T-helper 2 cell treated with Interferon-gamma antibody and Interleukin-4, amounts not matched to agents 5 μg/mL and 100 μg/mL, for 36 hours (primary cell): Measurements from ENCODE around the gene KRT86.

Experiments
- DNase-seq: peaks from one replicate; pipeline ENCODE4 v3.0.0; 2021; ENCODE audit warnings: low spot score
- H3K27ac Mint-ChIP-seq: one replicate; pipeline ENCODE4 v1.8.0; 2021; ENCODE audit warnings: mild to moderate bottlenecking, mixed read lengths
- H3K27me3 Mint-ChIP-seq: one replicate; pipeline ENCODE4 v1.8.0; 2021; ENCODE audit warnings: low read depth, mixed read lengths
- H3K36me3 Mint-ChIP-seq: one replicate; pipeline ENCODE4 v1.8.0; 2021; ENCODE audit warnings: low read depth, mixed read lengths
- H3K4me1 Mint-ChIP-seq: one replicate; pipeline ENCODE4 v1.8.0; 2021; ENCODE audit warnings: low read depth, mixed read lengths
- H3K4me3 Mint-ChIP-seq: one replicate; pipeline ENCODE4 v1.8.0; 2022; ENCODE audit warnings: mild to moderate bottlenecking, moderate library complexity, mixed read lengths
- H3K9me3 Mint-ChIP-seq: one replicate; pipeline ENCODE4 v1.8.0; 2021; ENCODE audit warnings: mixed read lengths

KRT86 gene

GRCh38 chr12:52274521-52275120, at the start of gene KRT86:
TSS of gene KRT86 (plus strand) at chr12:52274645. CDS start at chr12:52301917, 27,272 bp downstream.
- Mint-ChIP-seq H3K4me3 (no peak within 1 kb of the TSS), H3K27me3 (peaks cover 58% of the 10 kb centered on the region), H3K9me3 (no peaks in the 10 kb centered on the region), H3K4me1 (peaks cover 2% of the 10 kb centered on the region), H3K27ac (no peak within 1 kb of the TSS), H3K36me3 (no peaks in the 10 kb centered on the region)
- no peak for DNase-seq

GRCh38 chr12:52225752-52226151, 48.7 kb upstream of the KRT86 start:
- no peak for DNase-seq
- no peaks in the 10 kb centered on the region for H3K36me3 Mint-ChIP-seq
- no peaks in the 10 kb centered on the region for H3K9me3 Mint-ChIP-seq
- H3K27me3 Mint-ChIP-seq = peaks cover 58% of the 10 kb centered on the region
- no peak overlapping the region for H3K4me3 Mint-ChIP-seq
- H3K27ac Mint-ChIP-seq = no peak overlapping the region
- H3K4me1 Mint-ChIP-seq = no peaks in the 10 kb centered on the region

- H3K27ac Mint-ChIP-seq = no peak overlapping the region
- peaks cover 60% of the 10 kb centered on the region for H3K27me3 Mint-ChIP-seq
- H3K36me3 Mint-ChIP-seq = no peaks in the 10 kb centered on the region
- H3K4me3 Mint-ChIP-seq = no peak overlapping the region
- H3K4me1 Mint-ChIP-seq = no peaks in the 10 kb centered on the region
- H3K9me3 Mint-ChIP-seq = no peaks in the 10 kb centered on the region
- DNase-seq = no peak
Measured at GRCh38 chr12:52226446-52226845, 48.0 kb upstream of the KRT86 start.

GRCh38 chr12:52227606-52228166, 46.8 kb upstream of the KRT86 start:
- Mint-ChIP-seq H3K4me3 (no peak overlapping the region), H3K27me3 (peaks cover 72% of the 10 kb centered on the region), H3K4me1 (no peaks in the 10 kb centered on the region), H3K36me3 (no peaks in the 10 kb centered on the region), H3K27ac (no peak overlapping the region), H3K9me3 (no peaks in the 10 kb centered on the region)
- no peak for DNase-seq

- Mint-ChIP-seq H3K27ac (no peak overlapping the region), H3K27me3 (peaks cover 75% of the 10 kb centered on the region), H3K4me3 (no peak overlapping the region), H3K4me1 (no peaks in the 10 kb centered on the region), H3K36me3 (no peaks in the 10 kb centered on the region), H3K9me3 (no peaks in the 10 kb centered on the region)
- DNase-seq = no peak
Measured at GRCh38 chr12:52228366-52228765, 46.1 kb upstream of the KRT86 start.

GRCh38 chr12:52228931-52229330, 45.5 kb upstream of the KRT86 start:
- H3K27me3 Mint-ChIP-seq = peaks cover 76% of the 10 kb centered on the region

GRCh38 chr12:52229836-52230343, 44.6 kb upstream of the KRT86 start:
- no peaks in the 10 kb centered on the region for H3K9me3 Mint-ChIP-seq
- H3K27ac Mint-ChIP-seq = no peak overlapping the region
- no peaks in the 10 kb centered on the region for H3K4me1 Mint-ChIP-seq
- no peak for DNase-seq
- H3K36me3 Mint-ChIP-seq = no peaks in the 10 kb centered on the region
- no peak overlapping the region for H3K4me3 Mint-ChIP-seq
- H3K27me3 Mint-ChIP-seq = peaks cover 74% of the 10 kb centered on the region

More at GRCh38 chr12:52228931-52229330, 45.5 kb upstream of the KRT86 start:
- no peaks in the 10 kb centered on the region for H3K4me1 Mint-ChIP-seq
- no peaks in the 10 kb centered on the region for H3K9me3 Mint-ChIP-seq
- H3K36me3 Mint-ChIP-seq = no peaks in the 10 kb centered on the region
- H3K4me3 Mint-ChIP-seq = no peak overlapping the region
- DNase-seq = no peak
- no peak overlapping the region for H3K27ac Mint-ChIP-seq

- peaks cover 72% of the 10 kb centered on the region for H3K27me3 Mint-ChIP-seq
- no peaks in the 10 kb centered on the region for H3K4me1 Mint-ChIP-seq
- H3K4me3 Mint-ChIP-seq = no peak overlapping the region
- no peaks in the 10 kb centered on the region for H3K36me3 Mint-ChIP-seq
- H3K27ac Mint-ChIP-seq = no peak overlapping the region
- H3K9me3 Mint-ChIP-seq = no peaks in the 10 kb centered on the region
- DNase-seq = no peak
Measured at GRCh38 chr12:52230364-52231281, 43.8 kb upstream of the KRT86 start.

GRCh38 chr12:52231305-52232202, 42.9 kb upstream of the KRT86 start:
- Mint-ChIP-seq H3K27ac (no peak overlapping the region), H3K27me3 (peaks cover 68% of the 10 kb centered on the region), H3K9me3 (no peaks in the 10 kb centered on the region), H3K4me3 (no peak overlapping the region), H3K4me1 (no peaks in the 10 kb centered on the region), H3K36me3 (no peaks in the 10 kb centered on the region)
- no peak for DNase-seq

GRCh38 chr12:52232203-52232673, 42.2 kb upstream of the KRT86 start:
- H3K27ac Mint-ChIP-seq = no peak overlapping the region
- H3K4me3 Mint-ChIP-seq = no peak overlapping the region
- no peaks in the 10 kb centered on the region for H3K9me3 Mint-ChIP-seq
- H3K4me1 Mint-ChIP-seq = no peaks in the 10 kb centered on the region
- H3K27me3 Mint-ChIP-seq = peaks cover 64% of the 10 kb centered on the region
- no peak for DNase-seq
- H3K36me3 Mint-ChIP-seq = no peaks in the 10 kb centered on the region

GRCh38 chr12:52232674-52233461, 41.6 kb upstream of the KRT86 start, which contains the start of gene KRT7:
TSS of gene KRT7 (plus strand) at chr12:52233243. CDS start at chr12:52233297, 54 bp downstream.
- no peaks in the 10 kb centered on the region for H3K4me1 Mint-ChIP-seq
- H3K27ac Mint-ChIP-seq = no peak within 1 kb of the TSS
- no peaks in the 10 kb centered on the region for H3K36me3 Mint-ChIP-seq
- no peak within 1 kb of the TSS for H3K4me3 Mint-ChIP-seq
- DNase-seq = no peak
- H3K9me3 Mint-ChIP-seq = no peaks in the 10 kb centered on the region
- H3K27me3 Mint-ChIP-seq = peaks cover 61% of the 10 kb centered on the region

- Mint-ChIP-seq H3K4me3 (no peak overlapping the region), H3K9me3 (no peaks in the 10 kb centered on the region), H3K27me3 (peaks cover 57% of the 10 kb centered on the region), H3K27ac (no peak overlapping the region), H3K36me3 (no peaks in the 10 kb centered on the region), H3K4me1 (no peaks in the 10 kb centered on the region)
- no peak for DNase-seq
Measured at GRCh38 chr12:52233462-52234207, 40.8 kb upstream of the KRT86 start.
